Measurements from ENCODE around the gene DGKA. TPM values are rescaled to one million over a fixed set of nuclear protein-coding genes. Genes with fewer than 3 reads are reported as not detected.
A peak's percentile ranks its signal among the peaks of the same experiment; 100 is the strongest.
"Not testable (repeated sequence)": the region's sequence is repeated elsewhere in the genome, so short reads cannot be mapped to it uniquely, and the experiment has no call there.

The DGKA gene
- total RNA-seq, 4 donors from 2014 or later: 24.0 to 183 (median 55.1) TPM

GRCh38 chr12:55996715-55997534 lies 66.0 kb downstream of the DGKA start, which contains the start of gene SUOX:
TSS of gene SUOX (plus strand) at chr12:55997276. CDS start at chr12:56002222, 4,946 bp downstream.
- intact Hi-C loops (cut with DNase I; ENCODE audit: low total_unique reads): loop anchor here (10.0 kb wide), 1 partner anchor 48 kb away; the partner anchor contains the start of gene RPS26
- Histone ChIP-seq H3K9me3 (no peaks in the 10 kb centered on the region), H3K36me3 (no peaks in the 10 kb centered on the region), H3K4me3 (peak within 1 kb of the TSS; percentile 60 to 63), H3K27ac (peak within 1 kb of the TSS; percentile 81 to 85), H3K4me1 (no peaks in the 10 kb centered on the region), H3K27me3 (no peaks in the 10 kb centered on the region)
- TF ChIP-seq CTCF (IDR thresholded peaks at IDR 0.05): no peak
- peak; percentile 56 to 63 for TF ChIP-seq POLR2A (IDR thresholded peaks at IDR 0.05)
- DNase-seq: peak; percentile 96 to 98

GRCh38 chr12:55997535-55997859 lies 66.5 kb downstream of the DGKA start:
- Histone ChIP-seq H3K9me3 (no peaks in the 10 kb centered on the region), H3K27ac (peak overlapping the region; percentile 81 to 84), H3K27me3 (no peaks in the 10 kb centered on the region), H3K36me3 (no peaks in the 10 kb centered on the region), H3K4me3 (peak overlapping the region; percentile 60 to 63), H3K4me1 (no peaks in the 10 kb centered on the region)
- intact Hi-C loops (cut with DNase I; ENCODE audit: low total_unique reads): loop anchor here (10.0 kb wide), 1 partner anchor 47 kb away; the partner anchor contains the start of gene RPS26
- no peak for TF ChIP-seq CTCF (IDR thresholded peaks at IDR 0.05)
- no peak for TF ChIP-seq POLR2A (IDR thresholded peaks at IDR 0.05)
- no peak for DNase-seq

- not testable (repeated sequence) for H3K4me3 ChIP-seq, H3K36me3 ChIP-seq, H3K27me3 ChIP-seq, DNase-seq, H3K27ac ChIP-seq, H3K9me3 ChIP-seq, H3K4me1 ChIP-seq
- intact Hi-C loops (cut with DNase I; ENCODE audit: low total_unique reads): loop anchor here (10.0 kb wide), 1 partner anchor 45 kb away; the partner anchor contains the start of gene RPS26
Measured at GRCh38 chr12:55999522-55999921, 68.6 kb downstream of the DGKA start.

GRCh38 chr12:55999999-56000540 lies 69.1 kb downstream of the DGKA start:
- intact Hi-C loops (cut with DNase I; ENCODE audit: low total_unique reads): loop anchor here (10.0 kb wide), 1 partner anchor 45 kb away; the partner anchor contains the start of gene RPS26
- not testable (repeated sequence) for H3K36me3 ChIP-seq

GRCh38 chr12:56001487-56002100 lies 70.6 kb downstream of the DGKA start:
- TF ChIP-seq POLR2A (IDR thresholded peaks at IDR 0.05) (no peak), CTCF (IDR thresholded peaks at IDR 0.05) (no peak)
- Histone ChIP-seq H3K4me1 (no peaks in the 10 kb centered on the region), H3K4me3 (no peak overlapping the region), H3K36me3 (no peaks in the 10 kb centered on the region), H3K27me3 (no peaks in the 10 kb centered on the region), H3K27ac (no peak overlapping the region), H3K9me3 (no peaks in the 10 kb centered on the region)
- intact Hi-C loops (cut with DNase I; ENCODE audit: low total_unique reads): no loop called here
- DNase-seq: no peak

More at GRCh38 chr12:55999999-56000540, 69.1 kb downstream of the DGKA start:
- H3K4me3 ChIP-seq, H3K27me3 ChIP-seq, H3K4me1 ChIP-seq, DNase-seq, H3K9me3 ChIP-seq, H3K27ac ChIP-seq: not testable (repeated sequence)

GRCh38 chr12:56003376-56003775 lies 72.4 kb downstream of the DGKA start:
- H3K36me3 ChIP-seq; H3K27ac ChIP-seq; H3K4me3 ChIP-seq; DNase-seq; H3K4me1 ChIP-seq; intact Hi-C loops (cut with DNase I; ENCODE audit: low total_unique reads); H3K9me3 ChIP-seq; H3K27me3 ChIP-seq: not testable (repeated sequence)

Other genes with a start within 250 kb of the DGKA start
- 100 to 1,000 TPM in 1 of 4 donors, 10 to 100 TPM in 2, 1 to 10 TPM in 1; 6.8 to 167 (median 29.4) TPM for gene ITGA7, start 223.3 kb upstream of the DGKA start, total RNA-seq
- 100 to 1,000 TPM in 3 of 4 donors, 10 to 100 TPM in 1; 53.6 to 238 (median 140) TPM for gene BLOC1S1, start 215.1 kb upstream of the DGKA start, total RNA-seq
- gene RDH5, start 210.8 kb upstream of the DGKA start, total RNA-seq: 10 to 100 TPM in 2 of 4 donors, 1 to 10 TPM in 2; 4.1 to 16.8 (median 9.7) TPM
- gene CD63, start 202.2 kb upstream of the DGKA start, total RNA-seq: 100 to 1,000 TPM; 417 to 911 (median 637) TPM
- 10 to 100 TPM in 1 of 4 donors, 1 to 10 TPM in 2, under 1 TPM in 1; 0.77 to 17.1 (median 5.0) TPM for gene GDF11, start 188.0 kb upstream of the DGKA start, total RNA-seq
- gene SARNP, start 113.4 kb upstream of the DGKA start, total RNA-seq: 100 to 1,000 TPM in 1 of 4 donors, 10 to 100 TPM in 3; 45.9 to 106 (median 66.6) TPM
- gene ORMDL2, start 113.1 kb upstream of the DGKA start, total RNA-seq: 10 to 100 TPM in 1 of 4 donors, 1 to 10 TPM in 3; 1.3 to 38.6 (median 7.5) TPM
- gene DNAJC14, start 101.6 kb upstream of the DGKA start, total RNA-seq: 100 to 1,000 TPM in 1 of 4 donors, 10 to 100 TPM in 2, 1 to 10 TPM in 1; 4.1 to 100 (median 40.2) TPM
- gene MMP19, start 88.2 kb upstream of the DGKA start, total RNA-seq: 10 to 100 TPM in 2 of 4 donors, 1 to 10 TPM in 2; 5.6 to 36.6 (median 11.4) TPM
- gene PYM1, start 3.3 kb upstream of the DGKA start, total RNA-seq: 10 to 100 TPM in 3 of 4 donors, 1 to 10 TPM in 1; 8.2 to 26.8 (median 21.9) TPM
- gene PMEL, start 34.9 kb downstream of the DGKA start, total RNA-seq: 1 to 10 TPM in 2 of 4 donors, under 1 TPM in 1, not detected in 1; 0.26 to 3.6 (median 2.9) TPM
- gene CDK2, start 35.7 kb downstream of the DGKA start, total RNA-seq: 10 to 100 TPM; 19.0 to 35.6 (median 28.7) TPM
- gene RAB5B, start 42.9 kb downstream of the DGKA start, total RNA-seq: 100 to 1,000 TPM in 1 of 4 donors, 10 to 100 TPM in 3; 49.4 to 128 (median 67.2) TPM
- 10 to 100 TPM in 3 of 4 donors, 1 to 10 TPM in 1; 5.1 to 35.5 (median 26.7) TPM for gene SUOX, start 66.1 kb downstream of the DGKA start, total RNA-seq
- gene IKZF4, start 89.9 kb downstream of the DGKA start, total RNA-seq: 10 to 100 TPM in 1 of 4 donors, 1 to 10 TPM in 2, not detected in 1; 4.4 to 19.4 (median 5.6) TPM
- gene RPS26, start 110.8 kb downstream of the DGKA start, total RNA-seq: 1,000 to 10,000 TPM in 1 of 4 donors, 100 to 1,000 TPM in 1, 10 to 100 TPM in 2; 35.4 to 1,129 (median 240) TPM
- gene ERBB3, start 149.0 kb downstream of the DGKA start, total RNA-seq: 10 to 100 TPM in 1 of 4 donors, 1 to 10 TPM in 2, under 1 TPM in 1; 0.77 to 29.0 (median 6.5) TPM
- gene PA2G4, start 173.4 kb downstream of the DGKA start, total RNA-seq: 100 to 1,000 TPM in 1 of 4 donors, 10 to 100 TPM in 3; 64.4 to 120 (median 81.0) TPM
- 1,000 to 10,000 TPM; 1,022 to 4,789 (median 2,600) TPM for gene RPL41, start 185.5 kb downstream of the DGKA start, total RNA-seq
- gene ZC3H10, start 187.1 kb downstream of the DGKA start, total RNA-seq: 1 to 10 TPM; 1.3 to 9.8 (median 4.2) TPM
- 100 to 1,000 TPM in 3 of 4 donors, 10 to 100 TPM in 1; 98.4 to 203 (median 134) TPM for gene ESYT1, start 197.1 kb downstream of the DGKA start, total RNA-seq
- 10 to 100 TPM in 3 of 4 donors, 1 to 10 TPM in 1; 6.7 to 57.5 (median 27.0) TPM for gene MYL6B, start 221.4 kb downstream of the DGKA start, total RNA-seq
- 1,000 to 10,000 TPM; 1,103 to 4,858 (median 2,577) TPM for gene MYL6, start 227.2 kb downstream of the DGKA start, total RNA-seq